Coronary artery (tissue), 2 donors: Measurements from ENCODE around the gene NHLH1.
A peak's percentile ranks its signal among the peaks of the same experiment; 100 is the strongest.

Source experiments
- DNase-seq: peaks from one replicate; pipeline ENCODE4 v3.0.0-alpha.2; 2017; ENCODE audit warnings: low spot score
- H3K27ac ChIP-seq, 2 donors: fragments of 200-600 bp; sonication (generic); one replicate each; pipeline ENCODE4 v1.5.1; 2016 to 2019
- H3K4me3 ChIP-seq: fragments of 200-600 bp; sonication (generic); 2 replicates; pipeline ENCODE4 v1.5.1; 2016; ENCODE audit warnings: mild to moderate bottlenecking, moderate library complexity
- CTCF ChIP-seq: fragments of 200-600 bp; sonication (generic); IDR thresholded peaks from one replicate; pipeline ENCODE4 v1.5.1; 2019; ENCODE audit warnings: antibody characterized with exemption

The NHLH1 gene

GRCh38 chr1:160400646-160401486 is 34.0 kb downstream of the NHLH1 start:
- Histone ChIP-seq H3K27ac (no peak overlapping the region), H3K4me3 (peak overlapping the region; percentile 75)
- no peak for TF ChIP-seq CTCF
- DNase-seq = no peak

- Histone ChIP-seq H3K4me3 (peak overlapping the region; percentile 75), H3K27ac (no peak overlapping the region)
Measured at GRCh38 chr1:160401487-160401805, 34.6 kb downstream of the NHLH1 start.

GRCh38 chr1:160402001-160402795 is 35.3 kb downstream of the NHLH1 start:
- H3K4me3 ChIP-seq = no peak overlapping the region
- H3K27ac ChIP-seq = no peak overlapping the region
- DNase-seq = no peak
- TF ChIP-seq CTCF = no peak

More at GRCh38 chr1:160401487-160401805, 34.6 kb downstream of the NHLH1 start:
- DNase-seq = no peak
- TF ChIP-seq CTCF = no peak

GRCh38 chr1:160403244-160403643 is 36.4 kb downstream of the NHLH1 start:
- TF ChIP-seq CTCF = no peak
- Histone ChIP-seq H3K27ac (no peak overlapping the region), H3K4me3 (no peak overlapping the region)
- no peak for DNase-seq

- Histone ChIP-seq H3K4me3 (no peak overlapping the region), H3K27ac (no peak overlapping the region)
- no peak for TF ChIP-seq CTCF
- DNase-seq = no peak
Measured at GRCh38 chr1:160404094-160404493, 37.2 kb downstream of the NHLH1 start.

- no peak for TF ChIP-seq CTCF
- Histone ChIP-seq H3K27ac (no peak overlapping the region), H3K4me3 (no peak overlapping the region)
- no peak for DNase-seq
Measured at GRCh38 chr1:160405331-160405877, 38.5 kb downstream of the NHLH1 start.
